HK-2 (cell line): Measurements from ENCODE around the gene SSTR3.
"Not testable (repeated sequence)": the region's sequence is repeated elsewhere in the genome, so short reads cannot be mapped to it uniquely, and the experiment has no call there.

Source experiments
- DNase-seq: peaks from one replicate; pipeline ENCODE4 v3.0.0-alpha.2; 2018; ENCODE audit not compliant: unreplicated experiment

SSTR3 gene

DNA sequence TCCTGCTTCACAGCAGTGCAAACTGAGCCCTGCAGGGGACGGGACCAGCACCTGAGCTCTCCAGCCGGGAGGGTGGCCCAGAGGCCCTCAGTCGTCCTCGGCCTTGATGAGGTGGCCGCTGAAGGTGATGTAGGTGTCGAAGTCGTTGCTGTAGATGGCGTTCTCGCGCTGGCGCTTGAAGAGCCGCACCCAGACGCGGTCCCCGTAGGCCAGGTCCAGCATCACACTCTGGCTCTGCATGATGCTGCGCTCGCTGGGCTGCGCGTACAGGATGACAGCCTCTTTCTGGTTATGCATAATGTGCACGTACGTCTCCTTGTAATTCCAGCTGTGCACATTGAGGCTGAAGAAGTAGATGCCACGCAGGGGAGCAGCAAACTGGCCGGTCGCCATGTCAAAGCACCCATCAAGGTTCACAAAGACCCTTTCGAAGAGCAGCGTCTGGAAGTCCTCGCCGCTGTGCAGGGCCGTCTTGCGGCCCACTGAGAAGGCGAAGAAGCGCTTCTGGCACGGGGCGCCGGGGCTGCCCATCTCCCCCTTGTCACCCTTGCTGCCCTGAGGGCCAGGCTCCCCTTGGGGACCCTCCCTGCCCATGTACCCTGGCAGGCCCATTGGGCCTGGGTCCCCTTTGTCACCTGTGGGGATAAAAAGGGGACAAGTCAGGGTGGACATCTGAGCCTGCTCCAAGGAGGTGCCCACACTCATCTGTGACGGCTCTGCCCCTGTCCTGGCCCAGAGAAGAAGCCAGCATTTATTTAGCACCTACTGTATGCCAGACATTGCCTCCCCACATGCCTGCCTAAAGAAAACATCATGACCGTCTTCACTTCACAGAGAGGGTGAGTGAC, 30.0 kb downstream of the SSTR3 start:
- no peak for DNase-seq

GRCh38 chr22:37181681-37182080, 30.6 kb downstream of the SSTR3 start:
- no peak for DNase-seq

DNA sequence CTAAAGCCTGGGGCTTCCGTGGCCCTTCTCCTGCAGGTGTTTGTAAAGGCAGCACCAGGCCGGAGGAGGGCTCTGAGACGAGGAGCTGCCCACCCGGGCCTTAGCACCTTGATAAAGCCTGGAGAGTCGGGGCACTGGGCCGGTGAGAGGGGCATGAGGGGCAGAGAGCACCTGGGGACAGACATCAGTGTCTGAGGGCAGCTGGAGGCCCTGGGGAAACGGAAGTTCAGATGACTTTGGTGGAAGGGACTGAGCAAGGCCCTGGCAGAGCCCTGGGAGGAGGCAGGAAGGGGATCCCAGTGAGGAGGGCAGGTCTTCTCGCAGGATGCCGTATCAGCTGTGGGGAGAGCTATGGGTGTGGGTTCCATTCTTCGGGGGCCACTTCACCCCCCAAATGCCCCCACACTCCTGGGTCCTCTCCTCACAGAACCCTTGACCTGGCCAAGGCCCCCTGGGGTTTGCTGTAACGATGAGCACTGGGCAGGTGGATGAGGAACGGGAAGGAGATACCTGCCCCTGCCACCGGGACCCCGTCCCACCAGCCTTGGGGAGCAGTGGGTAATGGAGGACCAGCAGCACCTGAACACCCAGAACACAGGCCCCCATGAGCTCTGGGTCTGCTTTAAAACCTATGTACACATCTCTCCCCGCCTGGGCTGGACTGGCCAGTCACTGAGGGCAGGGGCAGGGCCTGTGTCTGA, 31.6 kb downstream of the SSTR3 start:
- DNase-seq: no peak

DNA sequence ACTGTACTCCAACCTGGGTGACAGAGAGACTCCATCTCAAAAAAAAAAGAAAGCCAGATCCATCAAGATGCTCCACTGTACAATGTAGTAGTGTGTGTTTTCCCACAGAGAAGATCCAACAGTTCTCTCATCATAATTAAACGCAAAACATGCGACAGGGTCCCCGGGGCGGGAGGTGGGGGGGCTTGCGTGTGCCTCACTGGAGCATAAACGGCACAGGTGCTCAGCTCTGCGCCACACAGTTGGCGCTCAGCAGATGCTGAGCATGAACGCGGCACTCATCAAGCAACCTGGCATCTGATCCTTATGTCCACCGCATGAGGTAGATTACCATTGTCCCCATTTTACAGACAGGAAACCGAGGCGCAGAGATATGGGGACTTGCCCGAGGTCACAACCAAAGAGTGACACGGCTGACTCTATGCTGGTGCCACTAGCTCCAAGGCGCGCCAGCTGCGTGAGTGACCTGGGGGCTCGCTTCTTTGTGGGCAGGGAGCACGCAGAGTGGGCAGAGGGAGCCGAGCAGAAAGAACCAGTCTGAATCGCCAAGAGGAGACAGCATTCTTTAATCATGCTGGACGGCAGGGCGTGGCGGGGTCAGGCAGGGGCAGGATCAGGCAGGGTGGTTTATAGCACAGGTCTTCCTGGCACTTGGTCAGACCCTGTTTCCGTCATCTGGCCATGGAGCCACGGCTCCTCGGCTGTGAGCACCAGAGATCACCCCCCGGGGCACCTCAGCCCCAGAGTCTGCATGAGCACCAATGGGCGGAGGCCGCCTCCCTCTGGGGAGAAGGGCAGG, 32.5 kb downstream of the SSTR3 start:
- DNase-seq: no peak

- no peak for DNase-seq
Measured at GRCh38 chr22:37179126-37179470, 33.2 kb downstream of the SSTR3 start.

GRCh38 chr22:37178350-37179125, 33.7 kb downstream of the SSTR3 start:
- DNase-seq: no peak

- no peak for DNase-seq
Measured at GRCh38 chr22:37177755-37178154, 34.5 kb downstream of the SSTR3 start.

DNA sequence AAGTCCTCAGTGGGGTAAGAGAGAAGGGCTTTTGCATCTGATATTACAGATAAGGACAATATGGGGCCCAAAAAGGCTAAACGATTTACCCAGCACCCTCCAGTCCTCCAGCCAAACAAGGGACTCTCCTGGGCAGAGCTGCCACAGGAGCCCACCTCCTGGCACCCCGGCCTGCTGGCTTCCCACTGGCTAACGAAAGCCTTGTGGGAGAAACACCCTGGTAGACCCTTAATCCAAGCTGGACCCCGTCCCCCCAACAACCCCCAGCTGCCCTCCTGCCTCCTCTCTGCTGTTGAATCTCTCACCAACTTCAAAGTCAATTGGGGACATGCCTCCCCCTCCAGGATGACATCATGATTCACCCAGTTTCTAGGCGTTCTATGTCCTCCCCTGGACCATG, 35.1 kb downstream of the SSTR3 start:
- no peak for DNase-seq

GRCh38 chr22:37176464-37177061, 35.7 kb downstream of the SSTR3 start:
- DNase-seq: no peak

- DNase-seq: no peak
Measured at GRCh38 chr22:37175414-37176281, 36.6 kb downstream of the SSTR3 start.

DNA sequence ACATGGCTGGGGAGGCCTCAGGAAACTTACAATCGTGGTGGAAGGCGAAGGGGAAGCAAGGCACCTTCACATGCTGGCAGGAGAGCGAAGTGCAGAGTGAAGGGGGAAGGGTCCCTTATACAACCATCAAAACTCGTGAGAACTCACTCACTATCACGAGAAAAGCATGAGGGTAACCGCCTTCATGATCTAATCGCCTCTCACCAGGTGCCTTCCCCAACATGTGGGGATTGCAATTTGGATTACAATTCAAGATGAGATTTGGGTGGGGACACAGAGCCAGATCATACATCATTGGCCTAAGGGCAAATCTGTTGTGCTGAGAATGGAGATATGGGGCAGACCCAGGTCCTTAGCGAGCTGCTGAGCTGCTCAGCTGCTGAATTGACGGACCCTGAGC, 37.3 kb downstream of the SSTR3 start:
- no peak for DNase-seq

DNA sequence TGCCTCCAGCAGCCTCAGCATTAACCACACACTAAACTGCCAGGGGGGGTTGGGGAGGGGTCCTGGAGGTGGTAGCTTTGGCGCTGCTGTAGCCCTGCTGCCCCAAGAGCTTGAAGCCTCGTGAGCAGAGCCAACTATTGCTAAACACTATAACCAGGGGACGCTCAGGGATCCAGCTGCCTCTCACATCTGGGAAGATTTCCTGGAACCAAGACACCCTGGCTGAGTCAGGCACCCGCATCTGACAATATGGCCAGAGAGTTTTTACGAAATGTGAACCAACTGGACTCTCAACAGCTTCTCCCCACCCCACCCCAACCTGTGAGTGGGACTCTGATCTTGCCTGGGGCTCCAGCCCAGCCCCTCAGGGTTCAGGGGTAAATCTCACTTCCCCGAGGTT, 38.6 kb downstream of the SSTR3 start:
- DNase-seq: no peak

DNA sequence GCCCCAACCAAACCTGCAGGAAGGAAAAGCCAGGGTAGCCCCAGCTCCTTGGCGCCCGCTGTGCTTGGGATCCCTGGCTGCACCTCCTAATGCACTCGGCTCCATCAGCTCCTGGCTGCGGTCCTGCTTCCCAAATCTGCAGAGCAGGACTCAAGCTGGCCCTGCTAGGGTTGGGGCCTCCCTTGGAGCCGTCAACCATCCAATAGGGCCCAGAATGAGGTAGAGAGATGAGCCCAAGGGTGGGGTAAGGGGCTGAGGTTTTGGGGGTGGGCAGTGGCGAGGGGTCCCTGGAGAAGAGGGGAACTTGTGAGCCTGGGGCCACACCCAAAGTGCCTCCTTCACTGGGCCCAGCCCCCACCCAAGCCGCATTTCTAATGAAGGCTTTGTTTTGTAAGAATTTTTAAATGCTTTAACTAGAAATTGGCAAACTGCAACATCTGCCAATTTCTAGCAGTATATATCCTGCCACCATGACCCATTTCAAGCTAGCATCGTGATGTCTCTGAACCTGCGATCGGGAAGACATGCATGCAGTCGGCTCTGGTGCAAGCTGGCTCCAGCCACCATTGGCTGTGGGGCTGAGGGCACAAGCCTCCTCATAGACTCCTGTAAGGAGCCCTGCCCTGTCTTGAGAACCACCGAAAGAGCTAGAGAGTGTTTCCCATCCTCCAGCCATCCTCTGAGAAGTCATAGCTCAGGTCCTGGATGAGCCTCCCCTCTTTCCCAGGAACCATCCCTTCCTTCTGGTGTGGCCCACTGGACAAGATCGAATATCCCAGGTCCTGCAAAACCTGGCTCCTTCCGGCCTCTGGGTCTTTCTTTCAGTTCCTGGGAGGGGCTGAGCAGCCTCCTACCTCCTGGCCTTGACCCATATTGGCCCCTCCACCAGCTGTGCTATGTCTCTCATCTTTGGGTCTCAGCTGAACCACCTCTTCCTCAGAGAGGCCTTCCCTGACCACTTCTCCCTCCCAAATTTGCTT, 39.7 kb downstream of the SSTR3 start:
- DNase-seq: no peak

DNA sequence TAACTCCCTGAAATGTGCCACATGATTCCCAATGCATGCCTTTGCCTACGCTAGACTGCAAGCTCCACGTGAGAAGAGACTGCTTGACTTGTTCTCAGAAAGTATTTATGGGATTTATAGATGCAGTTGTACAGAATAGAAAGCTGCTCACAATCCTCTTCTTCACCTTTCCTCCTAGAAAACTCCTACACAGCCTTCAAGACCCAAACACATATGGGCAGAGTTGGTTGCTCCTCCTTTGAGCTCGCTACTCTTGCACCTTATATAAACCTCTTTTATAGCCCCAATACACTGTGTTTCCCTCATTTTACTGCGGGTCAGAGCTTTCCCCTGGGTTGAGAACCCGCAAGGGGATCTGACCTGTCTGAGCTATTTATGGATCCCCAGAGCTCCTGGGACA, 40.6 kb downstream of the SSTR3 start:
- DNase-seq: no peak

DNA sequence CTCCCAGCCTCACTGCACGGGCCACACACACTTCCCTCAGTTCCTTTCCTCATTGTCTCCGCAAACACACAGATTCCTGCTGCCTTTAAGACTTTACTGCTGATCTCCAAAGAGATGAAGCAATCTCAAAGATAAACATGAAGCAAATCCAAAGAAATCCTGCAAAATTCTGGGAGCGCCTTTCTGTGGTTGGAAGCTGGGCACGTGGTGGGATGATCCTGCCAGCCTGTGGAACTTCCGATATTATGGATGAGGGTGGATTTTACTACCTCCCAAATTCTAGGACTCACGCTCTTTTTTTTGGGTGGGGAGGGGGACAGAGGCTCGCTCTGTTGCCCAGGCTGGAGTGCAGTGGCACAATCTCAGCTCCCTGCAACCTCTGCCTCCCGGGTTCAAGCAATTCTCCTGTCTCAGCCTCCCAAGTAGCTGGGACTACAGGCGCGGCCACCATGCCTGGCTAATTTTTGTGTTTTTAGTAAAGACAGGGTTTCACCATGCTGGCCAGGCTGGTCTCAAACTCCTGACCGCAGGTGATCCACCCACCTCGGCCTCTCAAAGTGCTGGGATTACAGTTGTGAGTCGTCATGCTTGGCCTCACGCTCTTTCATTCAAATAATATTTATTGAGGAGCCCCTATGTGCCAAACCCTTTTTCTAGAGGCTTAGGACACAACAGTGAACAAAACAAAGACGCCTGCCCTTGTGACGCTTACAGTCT, 41.4 kb downstream of the SSTR3 start:
- not testable (repeated sequence) for DNase-seq

DNA sequence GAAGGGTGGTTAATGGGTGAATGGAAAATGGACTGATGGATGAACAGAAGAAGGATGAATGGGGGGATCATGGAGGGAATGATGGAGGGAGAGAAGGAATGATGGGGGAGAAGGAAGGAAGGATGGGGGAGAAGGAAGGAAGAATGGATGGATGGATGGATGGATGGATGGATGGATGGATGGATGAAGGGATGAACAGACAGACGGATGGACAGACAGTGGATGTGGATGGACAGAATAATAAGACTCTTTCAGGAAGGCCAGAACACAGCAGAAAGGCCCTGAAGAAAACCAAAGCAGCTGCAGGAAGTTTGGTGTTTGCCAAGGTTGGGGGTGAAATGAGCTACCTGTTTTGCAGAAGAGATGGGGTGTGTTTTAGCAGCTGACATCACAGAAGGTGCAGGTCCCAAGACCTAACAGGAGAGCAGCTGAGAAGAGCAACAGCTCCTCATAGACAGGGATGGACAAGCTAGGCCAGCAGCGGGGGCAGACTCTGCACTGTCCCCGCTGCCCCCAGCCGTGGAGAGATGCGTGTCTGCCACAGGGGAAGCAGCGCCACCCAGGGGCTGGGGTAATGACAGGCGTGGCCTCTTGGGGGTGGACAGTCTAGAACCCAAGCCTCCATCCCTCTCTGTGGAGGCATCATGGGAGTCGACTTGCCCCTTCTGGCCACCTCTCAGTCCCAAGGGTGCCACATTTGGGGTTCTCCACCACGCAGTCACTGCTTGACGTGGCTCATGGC, 42.2 kb downstream of the SSTR3 start:
- no peak for DNase-seq

DNA sequence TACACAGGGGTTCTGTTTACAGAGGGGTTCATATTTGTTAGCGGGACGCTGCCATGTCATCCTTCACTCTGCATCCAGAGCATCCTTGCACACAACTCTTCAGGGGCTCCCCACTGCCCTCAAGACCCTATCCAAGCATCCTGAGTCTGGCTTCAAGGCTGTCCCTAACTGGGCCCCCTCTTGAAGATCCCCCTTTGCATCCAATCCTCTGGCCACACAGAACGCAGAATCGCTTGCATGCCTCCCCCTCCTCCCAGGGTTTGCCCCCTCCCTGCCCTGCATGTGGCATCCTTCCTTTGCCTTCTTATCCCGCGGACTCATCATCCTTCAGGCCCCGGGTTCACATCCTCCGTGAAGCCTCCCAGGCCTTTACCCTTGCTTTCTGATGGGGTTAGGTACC, 42.9 kb downstream of the SSTR3 start:
- no peak for DNase-seq
